HG02870 (cell line): Measurements from ENCODE around the gene TRAPPC4.
A peak's percentile ranks its signal among the peaks of the same experiment; 100 is the strongest.
"Not testable (repeated sequence)": the region's sequence is repeated elsewhere in the genome, so short reads cannot be mapped to it uniquely, and the experiment has no call there.

Source experiments
- ATAC-seq: cut with Tn5 transposase; IDR thresholded peaks from one replicate; pipeline ENCODE4 v1.9.1; 2021; ENCODE audit warnings: mild to moderate bottlenecking, moderate library complexity; ENCODE audit not compliant: unreplicated experiment

The TRAPPC4 gene

DNA sequence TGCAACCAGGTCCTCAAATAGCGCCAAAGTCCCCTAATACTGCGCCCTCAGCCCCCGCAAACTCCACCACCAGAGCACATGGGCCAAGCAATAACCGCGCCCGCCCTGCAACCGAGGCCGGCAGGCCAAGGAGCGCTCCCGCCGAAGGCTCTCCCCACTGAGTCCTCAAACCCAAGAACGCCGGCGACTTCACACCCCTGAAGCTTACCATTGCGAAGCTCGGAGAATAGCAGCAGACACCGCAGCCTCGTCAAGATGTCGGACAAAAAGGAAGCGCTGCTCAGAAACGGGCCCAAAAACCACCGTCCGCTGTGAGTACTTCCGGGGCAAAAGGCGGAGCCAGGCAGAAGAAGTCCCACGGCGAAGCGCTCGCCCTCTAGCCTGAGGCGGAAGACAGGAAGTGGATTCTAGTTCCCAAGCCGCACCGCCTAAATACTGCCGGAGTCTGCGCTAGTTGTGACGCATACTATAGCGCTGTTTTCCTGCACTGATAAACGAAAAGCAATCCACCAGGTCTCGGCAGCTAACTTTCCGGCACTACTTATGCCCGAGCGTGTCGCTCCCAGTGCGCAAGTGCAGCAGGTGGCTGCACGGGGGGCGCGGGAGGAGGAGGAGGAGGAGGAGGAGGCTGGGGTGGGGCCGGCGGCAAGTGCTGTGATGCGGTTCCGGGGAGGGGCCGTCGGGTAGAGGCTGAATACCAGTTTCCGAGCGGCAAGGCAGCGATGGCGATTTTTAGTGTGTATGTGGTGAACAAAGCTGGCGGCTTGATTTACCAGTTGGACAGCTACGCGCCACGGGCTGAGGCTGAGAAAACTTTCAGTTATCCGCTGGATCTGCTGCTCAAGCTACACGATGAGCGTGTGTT is at the start of gene TRAPPC4, which contains the start of gene RPS25:
TSS of gene TRAPPC4 (plus strand) at position 693 of the 865 bp plus-strand sequence. CDS start at position 723, 30 bp downstream.
TSS of gene RPS25 (minus strand) at position 270 of the 865 bp plus-strand sequence. CDS start at position 211, 59 bp downstream.
- peak; percentile 86 for ATAC-seq

- ATAC-seq, result not testable (repeated sequence)
Measured at GRCh38 chr11:118969508-118969907, 49.1 kb upstream of the TRAPPC4 start.

DNA sequence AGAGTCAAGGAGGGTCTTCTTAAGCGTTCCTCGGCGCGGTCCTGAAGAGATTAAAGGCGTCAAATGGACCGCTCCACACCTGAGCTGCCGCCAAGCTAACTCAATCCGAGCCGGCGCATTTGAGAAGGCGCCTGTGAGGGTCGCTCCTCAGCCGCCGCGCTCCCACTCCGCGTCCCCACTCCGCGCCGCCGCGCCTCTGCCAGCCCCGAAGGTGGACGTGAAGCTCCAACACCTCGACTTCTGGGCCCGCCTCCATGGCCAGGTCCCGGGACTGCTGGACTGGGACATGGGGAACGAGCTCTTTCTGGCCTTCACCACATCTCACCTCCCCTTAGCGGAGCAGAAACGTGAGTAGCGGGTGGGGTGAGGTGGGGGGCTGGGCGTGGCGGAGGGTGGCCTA is 46.9 kb upstream of the TRAPPC4 start, which contains the start of gene FOXR1:
TSS of gene FOXR1 (plus strand) at position 116 of the 400 bp plus-strand sequence. CDS start at position 287, 171 bp downstream.
- no peak for ATAC-seq

DNA sequence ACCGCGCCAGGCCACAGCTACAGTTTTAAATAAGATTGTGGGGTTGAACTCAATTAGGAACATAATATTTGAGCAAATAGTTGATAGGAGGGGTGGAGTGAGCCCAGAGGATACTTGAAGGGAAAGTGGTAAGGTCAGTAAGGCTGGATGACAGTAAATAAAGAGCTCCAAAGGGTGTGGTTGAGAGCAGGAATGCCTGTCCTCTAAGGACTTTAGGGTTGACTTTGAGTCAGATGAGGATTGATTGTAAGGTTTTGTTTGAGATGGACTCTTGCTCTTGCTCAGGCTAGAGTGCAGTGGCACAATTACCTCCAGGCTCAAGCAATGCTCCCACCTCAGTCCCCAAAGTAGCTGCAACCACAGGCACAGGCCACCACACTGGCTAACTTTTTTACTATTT is 44.6 kb upstream of the TRAPPC4 start:
- ATAC-seq, result no peak

DNA sequence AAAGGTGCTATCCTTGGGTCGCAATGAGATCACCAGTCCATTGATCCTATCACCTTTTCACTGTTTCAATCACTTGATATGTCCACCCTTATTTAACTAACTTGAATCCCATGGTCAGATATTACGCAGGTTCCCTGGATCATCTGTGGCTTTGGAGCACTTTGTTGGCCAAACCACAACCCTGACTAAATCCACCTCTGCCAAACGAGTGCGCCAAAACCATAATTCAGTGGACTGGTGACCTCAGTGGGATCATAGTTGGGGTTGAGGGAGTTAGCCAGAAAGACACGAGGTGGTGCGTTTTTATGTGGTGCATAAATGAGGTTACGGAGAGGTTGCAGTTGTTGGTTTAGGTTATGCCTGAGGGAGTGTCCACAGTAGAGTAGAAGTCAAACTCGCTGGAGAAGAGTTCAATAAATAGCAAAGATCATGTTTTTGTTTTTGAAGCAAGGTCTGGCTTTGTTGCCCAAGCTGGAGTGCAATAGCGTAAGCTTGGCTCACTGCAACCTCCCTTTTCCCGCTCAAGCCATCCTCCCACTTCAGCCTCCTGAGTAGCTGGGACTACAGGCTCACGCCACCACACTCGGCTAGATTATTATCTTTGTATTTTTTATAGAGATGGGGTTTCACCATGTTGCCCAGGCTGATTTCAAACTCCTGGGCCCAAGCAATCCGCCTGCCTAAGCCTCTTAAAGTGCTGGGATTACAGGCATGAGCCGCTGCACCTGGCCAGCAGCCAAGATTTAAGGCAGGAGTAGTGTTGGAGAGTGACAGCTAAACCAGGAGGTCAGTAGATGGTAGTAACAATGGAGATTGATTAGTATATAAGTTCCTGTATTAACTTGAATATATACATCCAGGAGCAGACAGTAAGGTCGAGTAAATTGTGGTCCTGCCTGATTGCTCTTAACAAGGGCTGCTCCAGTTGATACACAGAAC is 42.5 kb upstream of the TRAPPC4 start:
- ATAC-seq, result no peak

DNA sequence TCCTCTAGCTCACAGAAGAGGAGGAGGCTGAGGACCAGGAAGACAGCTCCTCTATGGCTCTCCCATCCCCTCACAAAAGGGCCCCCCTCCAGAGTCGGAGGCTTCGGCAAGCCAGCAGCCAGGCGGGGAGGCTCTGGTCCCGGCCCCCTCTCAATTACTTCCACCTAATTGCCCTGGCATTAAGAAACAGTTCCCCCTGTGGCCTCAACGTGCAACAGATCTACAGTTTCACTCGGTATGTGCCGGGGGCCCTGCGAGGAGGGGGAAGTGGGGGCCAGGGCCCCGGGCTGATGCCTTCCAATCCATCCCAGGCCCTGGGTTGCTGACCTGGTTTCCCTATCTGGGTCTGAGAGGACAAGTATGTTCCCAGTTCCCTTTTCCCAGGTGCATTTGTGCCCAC is 39.1 kb upstream of the TRAPPC4 start:
- ATAC-seq, result no peak

GRCh38 chr11:118980191-118980881 is 38.2 kb upstream of the TRAPPC4 start:
- no peak for ATAC-seq

DNA sequence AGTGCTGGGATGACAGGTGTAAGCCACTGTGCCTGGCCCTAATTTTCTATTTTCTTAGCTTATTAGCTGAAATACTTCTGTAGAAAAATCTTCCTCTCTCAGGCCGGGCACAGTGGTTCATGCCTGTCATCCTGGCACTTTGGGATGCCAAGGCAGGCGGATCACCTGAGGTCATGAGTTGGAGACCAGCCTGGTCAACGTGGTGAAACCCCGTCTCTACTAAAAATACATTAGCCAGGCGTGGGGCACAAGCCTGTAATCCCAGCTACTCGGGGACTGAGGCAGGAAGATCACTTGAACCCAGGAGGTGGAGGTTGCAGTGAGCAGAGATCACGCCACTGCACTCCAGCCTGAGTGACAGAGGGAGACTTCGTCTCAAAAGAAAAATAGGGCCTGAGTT is 34.2 kb upstream of the TRAPPC4 start:
- not testable (repeated sequence) for ATAC-seq

DNA sequence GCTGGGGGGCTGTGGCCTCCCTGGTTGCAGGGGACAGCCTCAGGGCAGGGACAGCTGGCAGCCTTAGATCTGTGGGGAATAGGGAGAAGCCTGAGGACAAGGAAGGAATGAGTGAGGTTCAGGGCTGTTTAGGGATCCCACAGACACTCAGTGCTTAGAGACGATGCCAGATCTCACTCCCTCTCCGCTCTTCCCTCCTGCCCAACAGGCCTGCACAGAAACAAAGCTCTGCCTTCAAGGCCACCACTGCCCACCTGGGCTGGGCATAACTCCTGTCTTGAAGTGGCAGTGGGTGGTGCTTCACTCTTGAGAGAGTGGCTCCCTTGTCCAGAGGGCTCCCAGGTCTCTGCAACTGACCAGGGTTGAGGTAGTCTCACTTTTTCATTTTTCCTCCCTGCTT is 33.7 kb upstream of the TRAPPC4 start:
- no peak for ATAC-seq

GRCh38 chr11:118988280-118988679 is 30.3 kb upstream of the TRAPPC4 start:
- no peak for ATAC-seq

- not testable (repeated sequence) for ATAC-seq
Measured at GRCh38 chr11:118991486-118992038, 27.0 kb upstream of the TRAPPC4 start.

DNA sequence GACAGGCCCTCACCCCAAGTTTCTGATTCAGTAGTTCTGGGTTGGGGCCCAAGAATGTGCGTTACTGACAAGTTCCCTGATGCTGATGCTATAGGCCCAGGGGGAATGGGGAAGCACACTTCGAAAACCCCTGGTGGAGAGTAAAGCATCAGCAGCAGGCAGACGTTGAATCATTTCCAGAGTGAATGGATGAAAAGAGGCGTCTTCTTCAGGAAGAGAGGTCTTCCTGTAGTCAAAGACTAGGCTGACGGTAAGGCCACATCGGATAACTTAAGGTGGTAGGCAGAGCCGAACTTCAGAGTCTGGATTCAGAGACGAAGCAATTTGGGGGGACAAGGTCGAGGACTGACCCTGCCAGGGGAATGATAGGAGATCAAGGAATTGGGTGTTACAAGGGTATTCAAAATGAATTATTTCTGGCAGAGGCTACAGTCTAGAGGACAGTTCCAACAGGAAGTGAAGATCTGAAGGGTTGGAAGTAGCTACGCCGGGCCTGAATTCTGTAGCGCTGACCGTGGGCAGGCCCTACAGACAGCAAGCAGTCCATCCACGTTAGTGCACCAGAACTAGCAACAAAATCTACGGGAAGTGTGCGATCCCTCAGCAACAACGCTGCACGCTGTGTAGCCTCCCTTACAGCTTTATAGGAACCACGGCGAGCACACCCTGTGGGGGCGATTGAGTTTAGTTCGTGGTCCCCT is 21.5 kb upstream of the TRAPPC4 start:
- no peak for ATAC-seq

DNA sequence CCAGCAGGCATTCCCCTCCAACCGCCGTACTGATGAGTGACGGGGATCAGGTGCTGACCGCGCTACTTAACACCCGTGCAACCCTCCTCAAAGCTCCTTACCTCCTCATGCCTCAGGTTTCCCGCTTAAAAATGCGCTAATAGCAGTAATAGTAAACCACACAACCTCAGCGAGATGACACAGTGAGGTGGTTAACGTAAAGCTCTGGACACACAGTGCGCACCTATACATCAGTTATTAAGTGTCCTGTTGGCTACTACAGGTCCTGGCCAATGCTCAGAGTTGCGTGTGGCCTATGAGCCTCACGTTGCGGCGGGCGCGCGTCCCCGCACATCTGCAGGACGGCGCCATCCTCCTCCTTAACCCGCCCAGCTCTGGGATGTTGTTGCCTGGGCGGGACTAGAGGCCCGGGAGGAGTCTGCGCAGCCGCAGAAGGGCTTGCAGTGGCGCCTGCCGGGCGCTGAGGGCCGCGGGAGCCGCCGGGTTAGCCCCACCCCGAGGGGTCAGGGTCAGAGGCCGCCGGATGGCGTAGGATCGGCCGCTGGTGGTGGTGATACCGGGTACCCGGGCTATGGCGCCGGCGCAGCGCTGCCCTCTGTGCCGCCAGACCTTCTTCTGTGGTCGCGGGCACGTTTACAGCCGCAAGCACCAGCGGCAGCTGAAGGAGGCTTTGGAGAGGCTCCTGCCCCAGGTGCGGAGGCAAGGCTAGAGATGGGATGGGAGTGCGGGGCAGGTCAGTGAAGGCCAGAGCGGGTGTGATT is 20.8 kb upstream of the TRAPPC4 start, which contains the start of gene CENATAC:
TSS of gene CENATAC (plus strand) at position 512 of the 761 bp plus-strand sequence. CDS start at position 572, 60 bp downstream.
- ATAC-seq, result peak; percentile 79

GRCh38 chr11:118998388-118998717 is 20.2 kb upstream of the TRAPPC4 start:
- ATAC-seq, result peak; percentile 19

- ATAC-seq, result no peak
Measured at GRCh38 chr11:118998822-118999221, 19.7 kb upstream of the TRAPPC4 start.

DNA sequence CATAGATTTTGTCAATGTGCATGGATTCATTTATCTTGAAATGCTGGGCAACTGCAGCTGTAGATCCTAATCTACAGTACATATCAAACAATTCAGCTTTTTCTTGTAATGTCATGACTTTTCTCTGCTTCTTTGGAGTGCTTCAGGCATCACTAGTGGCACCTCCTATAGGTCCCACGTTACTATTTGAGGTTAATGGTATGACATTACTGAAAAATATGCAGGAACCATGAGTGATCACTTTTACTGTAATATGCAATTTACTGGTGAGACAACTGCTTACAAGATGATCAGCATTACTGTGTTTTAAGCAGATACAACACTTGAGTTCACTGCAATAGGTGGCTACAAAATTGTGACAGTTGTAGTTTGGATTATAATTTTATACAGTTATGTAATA is 17.7 kb upstream of the TRAPPC4 start:
- ATAC-seq, result no peak

DNA sequence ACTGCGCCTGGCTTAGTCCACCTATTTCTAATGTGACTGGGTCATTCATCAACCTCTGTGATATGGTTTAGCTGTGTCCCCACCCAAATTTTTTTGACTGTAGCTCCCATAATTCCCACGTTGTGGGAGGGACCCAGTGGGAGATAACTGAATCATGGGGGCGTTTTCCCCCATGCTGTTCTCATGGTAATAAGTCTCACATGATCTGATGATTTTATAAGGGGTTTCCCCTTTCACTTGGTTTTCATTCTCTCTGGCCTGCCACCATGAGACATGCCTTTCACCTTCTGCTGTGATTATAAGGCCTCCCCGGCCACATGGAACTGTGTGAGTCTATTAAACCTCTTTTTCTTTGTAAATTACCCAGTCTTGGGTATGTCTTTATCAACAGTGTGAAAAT is 11.9 kb upstream of the TRAPPC4 start:
- ATAC-seq, result no peak

- no peak for ATAC-seq
Measured at GRCh38 chr11:119011476-119012053, 7.0 kb upstream of the TRAPPC4 start.
